NCI-H2171 (cell line): ENCODE data around the gene MRPS18B.

Experiments
- DNase-seq: peaks from one replicate; lab custom pipeline; 2025; lab: John Stamatoyannopoulos, UW

MRPS18B gene

DNA sequence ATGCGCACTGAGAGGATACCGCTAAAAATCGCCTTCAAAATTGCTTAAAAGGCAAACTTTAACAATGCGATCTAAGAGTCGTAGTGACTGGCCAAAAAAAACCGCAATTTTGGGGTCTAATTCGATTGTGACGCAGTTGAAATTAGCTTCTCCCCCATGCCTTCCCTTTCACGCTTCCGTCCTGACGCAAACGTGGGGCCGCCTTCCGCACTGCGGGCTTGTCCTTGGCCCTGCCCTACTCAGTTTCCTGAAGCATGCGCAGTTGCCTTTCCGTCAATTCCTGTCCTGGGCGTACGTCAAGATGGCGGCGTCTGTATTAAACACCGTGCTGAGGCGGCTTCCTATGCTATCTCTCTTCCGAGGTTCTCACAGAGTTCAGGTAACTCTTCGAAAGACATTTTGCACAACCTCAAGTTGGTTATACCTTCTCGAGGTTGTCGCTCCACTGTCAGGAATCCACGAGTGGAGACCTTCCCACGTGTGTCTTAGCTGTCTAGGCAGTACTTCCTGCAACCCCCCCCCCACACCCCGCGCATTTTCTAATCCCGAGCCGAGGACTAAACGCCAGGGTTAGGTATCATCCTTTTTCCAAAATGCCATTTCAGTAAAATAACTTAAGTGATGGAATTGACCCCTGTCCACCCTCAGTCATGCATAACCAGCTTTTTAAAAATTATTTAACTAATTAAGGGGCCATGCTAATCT, at the start of gene MRPS18B:
Gene MRPS18B (plus strand): TSS at position 276 of the 705 bp plus-strand sequence. CDS start 26 bp downstream, at position 302.
- peak; percentile 94 for DNase-seq

DNA sequence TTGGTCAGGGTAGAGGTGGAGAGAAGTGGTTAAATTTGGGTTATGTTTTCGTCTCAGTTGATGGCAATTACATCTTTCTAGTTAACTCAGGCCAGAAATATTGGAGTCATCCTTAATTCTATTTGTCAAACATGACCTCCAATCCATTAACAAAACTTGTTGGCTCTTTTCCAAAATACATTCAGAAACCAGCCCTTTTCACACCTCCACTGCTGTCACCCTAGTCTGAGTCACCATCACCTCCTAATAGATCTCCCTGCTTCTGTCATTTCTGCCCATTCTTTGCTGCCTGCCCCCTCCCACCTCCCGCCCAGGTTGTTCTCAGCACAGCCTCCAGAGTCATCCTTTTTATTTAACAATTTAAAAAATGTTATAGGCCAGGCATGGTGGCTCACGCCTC, 49.4 kb upstream of the MRPS18B start:
- no peak for DNase-seq

DNA sequence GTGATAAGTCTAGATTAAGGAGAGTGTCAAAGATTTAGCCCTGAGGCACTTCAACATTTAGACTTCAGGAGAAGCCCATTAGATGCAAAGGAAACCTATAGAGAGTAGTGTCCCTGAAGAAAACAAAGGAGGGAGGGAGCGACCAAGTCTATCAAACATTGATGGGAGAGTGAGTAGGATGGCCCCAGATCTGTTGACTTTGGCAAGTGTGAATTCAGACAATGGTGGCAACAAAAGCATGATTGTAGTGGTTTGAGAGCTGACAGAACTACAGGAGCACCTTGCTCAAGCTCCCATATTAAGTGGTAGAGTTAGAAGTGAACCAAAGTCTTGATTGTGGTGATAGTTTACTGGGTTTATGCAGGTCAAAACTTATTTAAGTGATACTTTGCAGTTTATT, 47.4 kb upstream of the MRPS18B start:
- DNase-seq: no peak

DNA sequence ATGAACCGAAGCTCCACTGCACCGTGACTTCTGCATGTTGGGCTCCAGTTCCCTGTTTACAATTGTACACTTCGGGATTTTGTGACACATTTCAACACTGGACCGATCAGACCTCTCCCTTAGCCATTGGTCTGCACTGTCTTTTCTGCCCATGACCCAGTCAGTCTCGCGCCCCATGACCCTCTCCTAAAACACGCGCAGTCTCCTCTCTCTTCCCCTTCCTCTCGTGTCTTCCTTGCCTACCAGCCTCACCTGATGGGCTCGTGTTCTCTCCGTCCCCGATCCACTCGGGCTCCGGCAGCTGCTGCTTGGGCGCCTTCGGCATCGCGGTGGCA, 46.9 kb upstream of the MRPS18B start:
- no peak for DNase-seq

DNA sequence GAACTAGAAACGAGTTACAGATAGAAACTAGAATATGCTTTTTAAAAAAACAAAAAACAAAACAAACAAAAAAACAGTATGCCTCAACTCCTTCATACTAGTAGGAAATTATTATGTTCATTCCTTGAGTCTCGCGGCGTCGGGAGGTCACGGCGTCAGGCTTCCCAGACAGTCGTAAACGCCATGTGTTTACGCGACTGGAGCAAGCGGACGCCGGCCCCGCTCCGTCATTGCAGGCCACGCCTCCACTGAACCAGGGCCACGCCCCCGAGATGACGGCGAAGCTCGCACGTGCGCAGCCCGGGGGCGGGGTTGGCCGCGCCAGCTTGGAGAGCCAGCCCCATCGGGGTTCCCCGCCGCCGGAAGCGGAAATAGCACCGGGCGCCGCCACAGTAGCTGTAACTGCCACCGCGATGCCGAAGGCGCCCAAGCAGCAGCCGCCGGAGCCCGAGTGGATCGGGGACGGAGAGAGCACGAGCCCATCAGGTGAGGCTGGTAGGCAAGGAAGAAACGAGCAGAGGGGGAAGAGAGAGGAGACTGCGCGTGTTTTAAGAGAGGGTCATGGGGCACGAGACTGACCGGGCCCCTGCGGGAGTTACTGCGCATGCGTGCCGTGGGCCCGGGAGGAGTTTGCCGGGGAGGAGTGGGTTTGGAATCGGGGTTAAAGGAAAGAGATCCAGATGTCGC, 46.4 kb upstream of the MRPS18B start, which contains the start of gene ABCF1:
Gene ABCF1 (plus strand): TSS at position 368 of the 687 bp plus-strand sequence. CDS start 46 bp downstream, at position 414.
- DNase-seq: peak; percentile 95

DNA sequence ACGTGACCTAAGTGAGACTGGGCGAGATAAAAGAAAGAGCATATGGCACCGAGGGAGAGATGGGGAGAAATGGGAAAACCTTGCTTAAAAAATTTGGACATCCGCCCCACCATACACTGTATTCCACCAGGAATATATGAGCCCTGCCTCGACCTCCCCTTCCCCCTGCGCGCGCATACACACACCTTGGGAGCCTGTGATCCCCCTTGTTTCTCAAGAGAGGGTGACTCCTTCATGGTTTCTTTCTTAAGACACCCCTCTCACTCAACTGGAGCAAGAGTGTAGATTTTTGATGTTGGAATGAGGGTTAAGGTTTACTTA, 45.9 kb upstream of the MRPS18B start:
- no peak for DNase-seq

DNA sequence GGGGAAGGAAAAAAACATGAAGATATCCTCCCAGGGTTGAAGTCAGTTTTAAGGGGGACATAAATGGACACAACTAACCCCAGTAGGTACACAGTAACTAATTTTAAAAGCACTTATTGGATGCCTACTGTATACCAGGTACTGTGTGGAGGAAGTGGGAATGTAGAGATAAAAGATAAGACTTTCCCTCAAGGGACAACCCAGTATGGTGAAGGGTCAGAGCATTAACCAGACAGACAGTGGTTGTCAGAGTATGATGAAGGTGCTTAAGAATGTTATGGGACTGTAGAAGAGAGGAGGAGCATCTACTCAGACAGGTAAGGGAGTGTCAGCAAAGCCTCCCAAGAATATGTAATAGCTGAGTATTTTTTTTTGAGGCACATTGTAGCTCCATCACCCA, 45.5 kb upstream of the MRPS18B start:
- DNase-seq: no peak

DNA sequence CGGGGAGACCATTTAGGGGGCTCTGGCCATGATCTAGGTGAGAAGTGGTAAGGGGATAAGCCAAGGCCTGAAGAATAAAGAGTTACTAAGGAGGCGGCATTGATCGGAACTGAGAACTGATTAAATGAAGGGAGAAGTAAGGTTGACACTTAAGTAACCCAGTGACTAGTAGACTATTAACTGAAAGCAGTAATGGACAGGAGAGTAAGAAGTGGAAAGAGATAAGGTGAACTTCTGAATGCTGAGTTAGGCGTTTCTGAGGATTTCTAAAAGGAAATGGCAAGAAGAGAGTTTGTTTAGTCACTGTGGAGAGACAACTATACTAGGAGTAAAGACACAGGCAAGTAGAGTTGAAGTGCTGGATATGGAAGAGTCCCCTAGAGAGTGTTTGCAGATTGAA, 44.5 kb upstream of the MRPS18B start:
- DNase-seq: no peak

DNA sequence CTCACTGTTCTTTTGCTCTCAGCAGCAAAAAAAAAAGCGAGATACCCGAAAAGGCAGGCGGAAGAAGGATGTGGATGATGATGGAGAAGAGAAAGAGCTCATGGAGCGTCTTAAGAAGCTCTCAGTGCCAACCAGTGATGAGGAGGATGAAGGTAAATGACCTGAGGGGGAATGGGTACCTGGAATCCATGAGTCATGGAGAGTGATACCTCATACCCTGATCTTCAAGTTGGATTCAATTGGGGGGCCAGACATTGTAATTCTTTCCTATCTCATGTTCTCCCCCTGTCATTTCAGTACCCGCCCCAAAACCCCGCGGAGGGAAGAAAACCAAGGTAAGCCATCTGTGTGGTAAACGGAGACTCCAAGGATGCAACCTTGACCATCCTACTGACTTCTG, 39.6 kb upstream of the MRPS18B start:
- DNase-seq: no peak

DNA sequence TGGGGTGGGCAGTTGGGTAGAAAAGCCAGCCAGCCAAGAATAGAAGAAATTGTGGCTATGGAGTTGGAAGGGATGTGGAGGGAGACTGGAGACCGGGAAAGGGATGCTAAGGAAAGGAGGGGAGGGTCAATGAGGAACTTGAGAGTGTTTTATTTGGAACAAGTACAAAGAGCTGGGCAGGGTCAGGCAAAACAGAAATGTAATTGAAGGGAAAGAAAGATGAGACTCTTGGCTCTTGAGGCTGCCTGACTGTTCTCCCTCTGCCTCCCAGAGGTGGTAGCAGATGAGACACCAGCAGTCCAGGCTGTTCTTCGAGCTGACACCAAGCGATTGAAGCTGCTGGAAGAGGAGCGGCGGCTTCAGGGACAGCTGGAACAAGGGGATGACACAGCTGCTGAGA, 33.7 kb upstream of the MRPS18B start:
- DNase-seq: no peak

DNA sequence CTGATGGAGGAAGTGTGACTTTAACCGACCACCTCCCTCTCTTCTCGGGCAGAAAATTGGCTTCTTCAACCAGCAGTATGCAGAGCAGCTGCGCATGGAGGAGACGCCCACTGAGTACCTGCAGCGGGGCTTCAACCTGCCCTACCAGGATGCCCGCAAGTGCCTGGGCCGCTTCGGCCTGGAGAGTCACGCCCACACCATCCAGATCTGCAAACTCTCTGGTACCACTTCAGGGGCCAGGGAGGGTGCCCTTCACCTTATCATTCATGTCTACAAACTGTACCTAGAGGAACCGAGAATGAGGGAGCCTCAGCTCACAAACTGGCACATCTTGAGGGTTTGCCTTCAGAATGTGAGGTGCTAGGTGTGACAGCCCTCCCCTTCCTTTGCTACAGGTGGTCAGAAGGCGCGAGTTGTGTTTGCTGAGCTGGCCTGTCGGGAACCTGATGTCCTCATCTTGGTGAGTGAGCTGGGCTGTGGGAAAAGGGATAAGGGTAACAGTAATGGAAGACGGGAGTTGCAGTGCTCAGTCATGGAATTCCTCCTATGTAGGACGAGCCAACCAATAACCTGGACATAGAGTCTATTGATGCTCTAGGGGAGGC, 27.8 kb upstream of the MRPS18B start:
- no peak for DNase-seq

DNA sequence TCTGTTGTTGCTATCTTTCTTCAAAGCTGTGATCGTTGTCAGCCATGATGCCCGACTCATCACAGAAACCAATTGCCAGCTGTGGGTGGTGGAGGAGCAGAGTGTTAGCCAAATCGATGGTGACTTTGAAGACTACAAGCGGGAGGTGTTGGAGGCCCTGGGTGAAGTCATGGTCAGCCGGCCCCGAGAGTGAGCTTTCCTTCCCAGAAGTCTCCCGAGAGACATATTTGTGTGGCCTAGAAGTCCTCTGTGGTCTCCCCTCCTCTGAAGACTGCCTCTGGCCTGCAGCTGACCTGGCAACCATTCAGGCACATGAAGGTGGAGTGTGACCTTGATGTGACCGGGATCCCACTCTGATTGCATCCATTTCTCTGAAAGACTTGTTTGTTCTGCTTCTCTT, 27.1 kb upstream of the MRPS18B start:
- DNase-seq: no peak

DNA sequence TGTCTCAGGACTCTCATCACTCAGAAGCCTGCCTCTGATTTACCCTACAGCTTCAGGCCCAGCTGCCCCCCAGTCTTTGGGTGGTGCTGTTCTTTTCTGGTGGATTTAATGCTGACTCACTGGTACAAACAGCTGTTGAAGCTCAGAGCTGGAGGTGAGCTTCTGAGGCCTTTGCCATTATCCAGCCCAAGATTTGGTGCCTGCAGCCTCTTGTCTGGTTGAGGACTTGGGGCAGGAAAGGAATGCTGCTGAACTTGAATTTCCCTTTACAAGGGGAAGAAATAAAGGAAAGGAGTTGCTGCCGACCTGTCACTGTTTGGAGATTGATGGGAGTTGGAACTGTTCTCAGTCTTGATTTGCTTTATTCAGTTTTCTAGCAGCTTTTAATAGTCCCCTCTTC, 26.6 kb upstream of the MRPS18B start:
- no peak for DNase-seq

DNA sequence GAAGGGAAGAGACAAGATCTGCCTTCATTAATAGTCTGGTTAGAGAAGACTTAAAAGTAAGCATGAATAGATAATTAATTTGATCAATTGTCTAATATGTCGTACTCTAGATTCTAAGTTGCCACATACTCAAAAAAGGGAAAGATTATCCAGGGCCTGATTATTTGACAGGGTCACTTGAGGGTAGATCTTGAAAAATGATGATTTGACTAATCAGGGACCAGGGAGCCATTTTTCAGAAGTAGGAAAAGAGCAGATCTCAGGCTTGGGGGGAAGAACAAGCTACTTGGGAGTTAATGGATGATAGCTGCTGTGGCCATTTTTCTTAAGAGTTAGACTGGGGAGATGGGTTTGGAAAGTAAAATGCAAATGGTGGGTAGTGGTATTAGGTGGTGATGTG, 25.4 kb upstream of the MRPS18B start:
- DNase-seq: no peak

DNA sequence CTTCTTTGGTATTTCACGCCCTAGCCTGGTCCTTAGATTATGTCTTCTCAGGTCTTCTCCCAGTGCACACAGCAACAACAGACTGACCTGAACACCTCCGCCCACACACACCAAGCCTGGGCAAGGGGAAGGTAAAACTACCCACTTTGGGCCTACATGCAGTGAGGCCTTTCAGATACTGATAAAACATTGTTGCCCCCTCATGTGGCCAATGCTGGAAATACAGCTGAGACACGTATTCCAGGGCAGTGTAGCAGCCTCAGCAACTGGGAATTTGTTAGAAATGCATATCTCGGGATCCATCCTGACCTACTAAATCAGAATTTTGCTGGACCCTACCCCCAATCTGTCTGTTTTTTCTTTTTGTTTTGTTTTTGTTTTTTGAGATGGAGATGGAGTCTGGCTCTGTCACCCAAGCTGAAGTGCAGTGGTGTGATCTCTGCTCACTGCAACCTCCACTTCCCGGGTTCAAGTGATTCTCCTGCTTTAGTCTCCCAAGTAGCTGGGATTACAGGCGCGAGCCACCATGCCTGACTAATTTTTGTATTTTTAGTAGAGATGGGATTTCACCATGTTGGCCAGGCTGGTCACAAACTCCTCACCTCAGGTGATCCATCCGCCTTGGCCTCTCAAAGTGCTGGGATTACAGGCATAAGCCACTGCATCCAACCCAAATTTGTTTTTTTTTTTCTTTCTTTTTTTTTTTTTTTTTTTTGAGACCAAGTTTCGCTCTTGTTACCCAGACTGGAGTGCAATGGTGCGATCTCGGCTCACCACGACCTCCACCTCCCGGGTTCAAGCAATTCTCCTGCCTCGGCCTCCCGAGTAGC, 20.1 kb upstream of the MRPS18B start:
- DNase-seq: peak; percentile 36

DNA sequence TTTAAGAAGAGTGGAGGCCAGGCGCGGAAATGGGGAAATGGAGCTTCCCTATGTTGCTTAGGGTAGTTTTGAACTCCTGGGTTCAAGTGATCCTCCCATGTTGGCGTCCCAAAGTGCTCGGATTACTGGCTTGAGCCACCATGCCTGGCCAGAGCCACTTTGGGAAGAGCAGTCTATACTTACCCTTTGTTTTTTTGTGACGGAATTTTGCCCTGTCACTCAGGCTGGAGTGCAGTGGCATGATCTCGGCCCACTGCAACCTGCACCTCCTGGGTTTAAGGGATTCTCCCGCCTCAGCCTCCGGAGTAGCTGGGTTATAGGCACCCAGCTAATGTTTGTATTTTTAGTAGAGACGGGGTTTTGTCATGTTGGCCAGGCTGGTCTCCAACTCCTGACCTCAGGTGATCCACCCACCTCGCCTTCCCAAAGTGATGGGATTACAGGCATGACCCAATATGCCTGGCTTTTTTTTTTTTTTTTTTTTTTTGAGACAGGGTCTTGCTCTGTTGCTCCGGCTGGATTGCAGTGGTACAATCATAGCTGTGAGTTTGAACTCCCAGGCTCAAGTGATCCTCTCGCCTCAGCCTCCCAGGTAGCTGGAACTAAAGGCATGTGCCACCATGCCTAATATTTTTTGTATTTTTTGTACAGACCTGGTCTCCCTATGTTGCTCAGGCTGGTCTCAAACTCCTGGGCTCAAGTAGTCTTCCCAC, 18.6 kb upstream of the MRPS18B start:
- DNase-seq: no peak

DNA sequence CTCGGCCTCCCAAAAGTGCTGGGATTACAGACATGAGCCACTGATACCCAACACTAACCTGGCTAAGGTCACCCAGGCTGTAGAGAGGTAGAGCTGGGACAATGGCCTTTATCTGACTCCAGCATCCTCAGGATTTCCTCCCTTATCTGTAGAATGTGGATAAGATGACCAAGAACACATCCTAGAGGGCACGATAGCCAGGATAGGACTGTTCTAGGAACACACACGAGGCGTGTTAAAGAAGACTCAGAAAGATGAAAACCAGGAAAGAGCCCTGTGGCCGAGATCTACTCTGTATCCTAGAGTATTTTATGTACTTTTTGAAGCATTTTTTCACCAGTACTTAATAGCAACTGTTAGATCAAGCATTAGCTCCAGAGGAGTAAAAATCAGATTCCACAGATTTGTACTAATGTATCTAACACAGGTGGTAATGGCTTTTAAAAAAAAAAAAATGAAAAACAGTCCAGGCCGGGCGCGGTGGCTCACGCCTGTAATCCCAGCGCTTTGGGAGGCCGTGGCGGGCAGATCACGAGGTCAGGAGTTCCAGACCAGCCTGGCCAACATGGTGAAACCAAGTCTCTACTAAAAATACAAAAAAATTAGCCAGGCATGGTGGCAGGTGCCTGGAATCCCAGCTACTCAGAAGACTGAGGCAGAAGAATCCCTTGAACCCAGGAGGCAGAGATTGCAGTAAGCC, 17.9 kb upstream of the MRPS18B start:
- no peak for DNase-seq

DNA sequence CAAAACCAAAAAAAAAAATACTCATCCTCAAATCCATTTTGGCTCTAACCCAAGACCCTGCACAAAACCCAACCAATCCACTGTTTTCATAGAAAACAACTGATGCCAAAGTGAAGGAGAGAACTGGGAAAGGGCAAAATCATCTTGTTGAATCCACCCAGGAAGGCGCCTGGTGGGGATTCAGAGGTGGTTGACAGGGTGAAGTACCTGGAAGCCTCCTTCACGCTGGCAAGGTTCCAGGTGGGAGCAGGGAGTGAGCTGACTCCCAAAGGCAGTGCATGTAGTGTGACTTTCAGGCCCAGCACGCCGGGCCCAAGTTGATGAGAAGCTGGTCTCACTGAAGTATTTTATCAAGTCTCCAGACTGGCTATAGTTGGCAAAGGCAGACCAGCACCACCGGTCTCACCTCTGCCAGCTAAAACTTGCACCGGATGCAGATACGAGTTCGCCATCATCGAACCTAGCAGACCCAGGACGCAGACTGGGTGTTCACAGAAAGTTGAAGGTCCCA, 17.1 kb upstream of the MRPS18B start:
- DNase-seq: no peak

DNA sequence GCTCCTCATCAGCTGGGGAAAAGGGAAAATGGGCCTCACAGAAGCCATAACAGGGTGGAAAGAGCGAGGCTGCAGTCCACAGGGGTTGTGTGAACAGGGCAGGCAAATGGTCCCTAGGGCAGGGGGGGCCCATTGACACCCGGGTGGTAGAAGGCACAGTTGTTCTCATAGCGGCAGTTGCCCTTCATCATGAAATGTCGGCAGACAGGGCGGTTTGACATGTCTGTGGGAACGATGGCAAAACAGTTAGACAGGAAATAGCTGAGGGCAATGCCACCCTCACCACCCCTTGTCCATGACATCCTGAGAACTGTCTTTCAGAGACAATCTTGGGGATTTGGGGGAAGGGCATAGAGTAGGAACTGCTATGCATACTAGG, 16.2 kb upstream of the MRPS18B start:
- no peak for DNase-seq

DNA sequence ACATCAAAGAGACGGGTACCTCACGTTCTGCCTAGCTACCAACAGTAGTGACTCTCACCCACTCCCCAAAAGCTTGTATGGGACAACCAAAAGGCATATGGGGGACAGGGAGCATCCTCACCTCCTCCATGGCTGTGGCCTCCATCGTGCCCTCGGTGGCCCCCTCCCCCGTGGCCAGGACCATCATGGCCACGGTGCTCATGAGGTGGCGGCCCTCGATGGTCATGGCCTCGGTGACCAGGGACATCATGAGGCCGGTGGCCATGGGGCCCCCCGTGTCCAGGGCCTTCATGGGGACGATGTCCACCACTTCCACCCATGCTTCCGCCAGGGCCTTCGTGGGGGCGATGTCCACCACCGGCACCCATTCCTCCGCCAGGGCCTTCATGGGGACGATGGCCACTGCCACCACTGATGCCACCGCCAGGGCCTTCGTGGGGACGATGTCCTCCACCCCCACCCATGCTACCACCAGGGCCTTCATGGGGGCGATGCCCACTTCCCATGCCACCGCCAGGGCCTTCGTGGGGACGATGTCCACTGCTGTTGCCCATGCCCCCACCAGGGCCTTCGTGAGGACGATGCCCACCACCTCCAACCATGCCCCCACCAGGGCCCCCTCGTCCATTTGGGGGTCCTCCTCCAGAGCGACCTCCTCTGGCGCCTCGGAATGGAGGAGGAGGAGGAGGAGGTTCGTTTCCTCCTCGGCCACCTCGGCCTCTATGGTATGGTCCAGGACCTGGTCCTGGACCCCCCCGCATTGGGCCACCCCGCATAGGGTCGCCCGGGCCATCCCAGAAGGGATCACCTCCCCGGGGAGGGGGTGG, 15.6 kb upstream of the MRPS18B start:
- no peak for DNase-seq
